HFF-Myc (cell line): ENCODE data around the gene GATA5.

Experiments
- DNase-seq: peaks from one replicate; pipeline ENCODE4 v3.0.0-alpha.2; 2011; ENCODE audit warnings: low read depth; ENCODE audit errors: extremely low read depth
- H3K4me3 ChIP-seq: replicated peaks from 2 replicates; pipeline ENCODE4 v1.5.1; 2011; ENCODE audit warnings: low read depth, mild to moderate bottlenecking, control low read depth, low read length
- CTCF ChIP-seq: IDR thresholded peaks from 2 replicates; pipeline ENCODE4 v1.5.1; 2012; ENCODE audit warnings: mild to moderate bottlenecking, low read depth, low read length, control low read depth; ENCODE audit errors: missing control alignments

GATA5 gene

GRCh38 chr20:62436692-62437091 is 39.1 kb downstream of the GATA5 start:
- no peak for TF ChIP-seq CTCF
- DNase-seq: no peak
- no peak overlapping the region for H3K4me3 ChIP-seq

- DNase-seq: no peak
- no peak for TF ChIP-seq CTCF
- H3K4me3 ChIP-seq: no peak overlapping the region
Observed at GRCh38 chr20:62433658-62434497, 41.9 kb downstream of the GATA5 start.

DNA sequence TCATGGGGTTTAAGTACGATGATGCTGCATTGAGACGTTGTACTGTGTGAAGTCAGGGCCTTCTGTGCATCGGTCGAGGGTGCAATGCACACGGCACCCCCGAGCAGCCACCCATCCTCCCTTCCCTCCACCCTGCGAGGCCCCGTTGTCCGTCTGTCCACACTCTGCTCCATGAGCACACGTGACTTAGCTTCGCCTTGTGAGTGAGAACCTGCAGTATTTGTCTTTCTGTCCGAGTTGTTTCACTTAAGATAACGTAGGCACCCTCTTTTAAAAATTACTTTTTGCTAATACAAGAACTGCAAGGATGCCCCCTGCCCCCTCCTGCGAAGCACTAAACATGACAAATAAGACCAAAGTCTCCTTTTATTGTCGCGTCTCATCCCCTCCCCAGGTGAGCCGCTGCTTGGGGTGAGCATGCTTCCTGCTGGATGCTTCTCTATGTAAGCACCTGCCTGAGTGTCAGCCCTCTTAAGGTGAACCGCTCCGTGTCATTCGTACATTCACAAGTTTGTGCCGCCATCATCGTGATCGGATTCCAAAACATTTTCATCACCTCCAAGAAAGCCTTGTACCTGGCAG is 44.8 kb downstream of the GATA5 start:
- TF ChIP-seq CTCF: no peak
- no peak for DNase-seq
- no peak overlapping the region for H3K4me3 ChIP-seq

DNA sequence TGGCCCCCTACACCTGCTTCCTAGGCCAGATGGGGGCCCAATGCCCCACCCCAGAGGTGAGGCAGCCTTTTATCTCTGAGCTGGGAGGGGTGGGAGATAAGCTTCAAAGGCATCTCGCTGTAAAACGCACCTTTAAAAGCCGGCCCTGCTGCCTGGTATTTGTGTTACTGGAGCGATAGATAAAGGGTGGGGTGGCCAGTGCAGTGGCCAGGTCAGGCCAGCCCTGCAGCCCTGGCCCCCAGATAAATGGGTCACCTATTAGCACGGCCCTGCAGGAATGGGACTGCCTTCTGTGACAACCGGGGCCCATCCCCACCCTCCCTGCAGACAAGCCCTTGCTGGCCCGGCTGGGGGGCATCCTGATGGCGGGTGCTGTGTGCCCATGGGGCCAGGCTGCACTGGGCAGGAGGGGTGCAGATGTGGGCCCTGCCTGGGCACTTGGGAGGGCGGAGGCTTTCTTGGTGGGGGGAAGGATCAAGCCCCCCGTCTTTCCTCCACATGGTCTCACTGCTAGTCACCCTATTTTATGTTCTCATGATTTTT is 45.4 kb downstream of the GATA5 start:
- no peak overlapping the region for H3K4me3 ChIP-seq
- TF ChIP-seq CTCF: no peak
- DNase-seq: no peak

DNA sequence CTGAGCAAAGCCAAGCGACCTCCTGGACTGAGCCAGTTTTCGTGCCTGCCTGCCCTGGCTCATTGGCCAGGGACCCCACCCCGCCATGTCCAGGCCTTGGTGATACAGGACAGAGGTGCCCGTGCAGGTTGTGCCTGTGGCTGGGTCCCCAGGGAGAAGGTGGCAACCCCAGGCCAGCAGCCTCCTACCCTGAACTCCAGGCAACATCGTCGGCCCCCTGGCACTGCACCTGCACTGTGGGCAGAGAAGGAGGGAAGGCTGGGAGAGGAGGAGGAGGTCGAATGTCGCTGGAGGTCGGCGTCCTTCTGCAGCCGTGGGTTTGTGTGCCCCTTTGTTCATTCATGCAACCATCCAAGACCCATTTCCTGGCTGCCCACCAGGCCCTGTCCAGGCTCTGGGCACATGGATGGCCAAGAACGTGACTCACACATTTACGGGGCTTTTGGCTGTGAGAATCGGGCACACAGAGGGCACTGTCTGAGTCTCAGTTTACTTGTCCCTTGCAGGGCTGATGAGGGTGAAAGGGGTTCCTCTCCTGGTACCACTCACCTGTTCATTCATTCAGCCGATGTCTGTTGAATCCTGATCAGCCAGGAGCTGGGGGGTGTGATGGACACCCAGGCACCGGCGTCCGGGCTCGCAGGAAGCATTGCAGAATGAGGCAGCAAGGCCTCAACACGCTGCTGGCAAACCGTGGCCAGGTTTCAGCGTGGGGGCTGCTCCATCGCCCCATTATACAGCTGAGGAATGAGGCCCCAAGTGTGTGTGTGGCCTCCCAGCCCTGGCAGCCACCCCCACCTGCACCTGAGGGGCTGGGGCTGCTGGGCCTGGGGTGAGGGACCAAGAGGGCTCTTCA is 46.1 kb downstream of the GATA5 start:
- no peak for TF ChIP-seq CTCF
- H3K4me3 ChIP-seq: no peak overlapping the region
- DNase-seq: no peak

GRCh38 chr20:62428396-62429295 is 47.1 kb downstream of the GATA5 start:
- DNase-seq: no peak
- no peak for TF ChIP-seq CTCF
- H3K4me3 ChIP-seq: no peak overlapping the region
